ENCODE data around the gene GULP1.

GULP1 gene

DNA sequence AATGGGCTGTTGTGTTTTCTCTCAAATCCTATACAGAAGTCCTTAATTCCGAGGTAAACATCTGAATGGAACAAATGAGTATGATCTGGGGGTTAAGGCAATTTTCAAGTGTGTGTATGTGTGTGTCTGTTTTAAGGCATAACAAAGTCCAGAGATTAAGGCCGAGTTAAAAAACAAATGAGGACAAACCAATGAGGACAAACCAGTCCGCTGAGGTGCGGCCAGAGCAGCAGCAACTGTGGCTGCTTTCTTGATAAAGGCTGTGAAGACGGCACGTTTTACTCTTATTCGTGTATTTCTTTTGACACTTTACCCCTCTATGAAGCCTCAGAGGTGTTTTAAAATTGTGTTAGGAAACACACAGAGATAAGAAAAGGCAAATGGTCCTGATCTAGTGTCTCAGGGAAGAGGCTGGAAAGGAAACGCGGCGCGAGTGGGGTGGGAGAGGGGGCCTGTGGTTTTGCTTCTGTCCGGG lies 495 bp upstream of the GULP1 start:
- H3K4me1 ChIP-seq (ENCODE audit: control extremely low read depth in 1 of 4, control insufficient read depth in 4 of 4, insufficient read depth in 4 of 4, low read length in 3 of 4), result peaks cover 0 to 22% (median 18%) of the 10 kb centered on the region in 4 experiments
- 0% methylated on average over 8 of the region's 12 CpGs for WGBS (ENCODE audit: insufficient coverage)
- DNase-seq, result no peak
- POLR2A ChIA-PET, result no interaction called here
- H3K27me3 ChIP-seq (replicated peaks in 2 of 5; ENCODE audit: control insufficient read depth in 4 of 5, insufficient read depth in 5 of 5, low read length in 4 of 5), result peaks cover 7 to 43% (median 21%) of the 10 kb centered on the region in 5 experiments
- H3K36me3 ChIP-seq (ENCODE audit: control insufficient read depth in 4 of 4, insufficient read depth in 4 of 4, low read length in 3 of 4), result no peaks in the 10 kb centered on the region
- peak overlapping the region in 1 of 2 experiments; percentile 36 for H3K27ac ChIP-seq (ENCODE audit: insufficient read depth in 1 of 2, low read depth in 1 of 2, low read length in 2 of 2, poor library complexity in 1 of 2, severe bottlenecking in 2 of 2)
- H3K9me3 ChIP-seq (ENCODE audit: control extremely low read depth in 1 of 5, control insufficient read depth in 4 of 5, insufficient read depth in 2 of 5, low read depth in 1 of 5, low read length in 4 of 5), result peaks cover 0 to 2% (median 0%) of the 10 kb centered on the region in 5 experiments
- peak overlapping the region; percentile 21 to 78 (median 67) for H3K4me3 ChIP-seq (ENCODE audit: control insufficient read depth in 1 of 7, extremely low read depth in 1 of 7, insufficient read depth in 4 of 7, low read depth in 2 of 7, low read length in 6 of 7)
- CTCF ChIA-PET, result interaction anchor here (1.1 to 1.2 kb wide), 2 partner anchors 18 to 54 kb away, joined by 3 to 4 read pairs; no protein-coding TSS in a partner anchor

DNA sequence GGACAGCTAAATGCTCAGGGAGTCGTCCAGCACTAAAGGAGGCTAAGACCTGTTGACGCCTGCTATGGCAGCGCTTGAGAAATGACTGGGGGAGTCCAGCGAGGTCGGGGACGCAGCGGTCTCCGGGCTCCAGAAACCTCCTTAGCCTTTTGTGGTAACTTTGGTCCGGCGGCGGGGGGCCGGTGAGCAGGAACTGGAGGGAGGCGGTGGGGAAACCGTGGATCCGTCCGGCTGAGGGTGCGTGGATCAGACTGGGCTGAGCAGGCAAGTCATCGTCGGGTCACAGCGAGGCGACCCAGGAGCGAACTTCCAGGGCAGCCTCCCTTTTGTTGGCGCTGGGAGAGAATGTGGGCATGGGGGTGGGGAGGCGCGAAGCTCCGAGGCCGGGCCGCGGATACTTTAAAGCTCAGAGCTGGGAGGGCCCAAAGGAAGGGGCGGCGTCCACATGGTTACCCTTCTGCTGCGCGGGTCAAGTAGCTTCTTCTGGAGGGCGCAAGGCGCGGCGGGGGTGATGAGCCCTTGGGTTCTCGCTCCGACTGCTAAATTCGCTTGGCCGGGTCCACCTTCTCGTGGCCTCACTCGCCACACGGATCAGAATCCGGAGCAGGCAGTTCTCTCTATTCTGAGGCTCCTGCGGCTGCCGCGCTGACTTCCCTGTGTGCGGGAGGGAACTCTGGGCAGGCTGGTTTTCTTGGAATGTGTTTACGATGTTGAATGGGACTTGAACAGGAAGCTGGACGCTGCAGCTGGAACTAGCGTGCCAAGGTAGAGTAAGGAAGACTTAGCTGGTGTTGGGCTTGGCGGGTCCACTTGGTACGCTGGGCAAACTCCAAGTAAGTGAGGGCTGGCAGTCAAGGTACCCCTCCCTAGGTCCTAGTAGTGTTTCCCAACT lies 920 bp downstream of the GULP1 start:
- Histone ChIP-seq H3K9me3 (ENCODE audit: control extremely low read depth in 1 of 5, control insufficient read depth in 4 of 5, insufficient read depth in 2 of 5, low read depth in 1 of 5, low read length in 4 of 5) (no peaks in the 10 kb centered on the region), H3K4me3 (ENCODE audit: control insufficient read depth in 1 of 7, extremely low read depth in 1 of 7, insufficient read depth in 4 of 7, low read depth in 2 of 7, low read length in 6 of 7) (peak overlapping the region in 6 of 7 experiments; percentile 62 to 78 (median 70)), H3K27me3 (replicated peaks in 2 of 5; ENCODE audit: control insufficient read depth in 4 of 5, insufficient read depth in 5 of 5, low read length in 4 of 5) (peaks cover 7 to 43% (median 21%) of the 10 kb centered on the region in 5 experiments), H3K36me3 (ENCODE audit: control insufficient read depth in 4 of 4, insufficient read depth in 4 of 4, low read length in 3 of 4) (no peaks in the 10 kb centered on the region), H3K4me1 (ENCODE audit: control extremely low read depth in 1 of 4, control insufficient read depth in 4 of 4, insufficient read depth in 4 of 4, low read length in 3 of 4) (peaks cover 0 to 22% (median 18%) of the 10 kb centered on the region in 4 experiments), H3K27ac (ENCODE audit: insufficient read depth in 1 of 2, low read depth in 1 of 2, low read length in 2 of 2, poor library complexity in 1 of 2, severe bottlenecking in 2 of 2) (no peak overlapping the region)
- POLR2A ChIA-PET, result no interaction called here
- DNase-seq, result peak; percentile 9 to 36 (median 19)
- CTCF ChIA-PET, result interaction anchor here (0.7 to 1.1 kb wide), 2 partner anchors 9 to 52 kb away, joined by 3 to 4 read pairs; no protein-coding TSS in a partner anchor
- 3% methylated on average over 41 of the region's 54 CpGs for WGBS (ENCODE audit: insufficient coverage)

DNA sequence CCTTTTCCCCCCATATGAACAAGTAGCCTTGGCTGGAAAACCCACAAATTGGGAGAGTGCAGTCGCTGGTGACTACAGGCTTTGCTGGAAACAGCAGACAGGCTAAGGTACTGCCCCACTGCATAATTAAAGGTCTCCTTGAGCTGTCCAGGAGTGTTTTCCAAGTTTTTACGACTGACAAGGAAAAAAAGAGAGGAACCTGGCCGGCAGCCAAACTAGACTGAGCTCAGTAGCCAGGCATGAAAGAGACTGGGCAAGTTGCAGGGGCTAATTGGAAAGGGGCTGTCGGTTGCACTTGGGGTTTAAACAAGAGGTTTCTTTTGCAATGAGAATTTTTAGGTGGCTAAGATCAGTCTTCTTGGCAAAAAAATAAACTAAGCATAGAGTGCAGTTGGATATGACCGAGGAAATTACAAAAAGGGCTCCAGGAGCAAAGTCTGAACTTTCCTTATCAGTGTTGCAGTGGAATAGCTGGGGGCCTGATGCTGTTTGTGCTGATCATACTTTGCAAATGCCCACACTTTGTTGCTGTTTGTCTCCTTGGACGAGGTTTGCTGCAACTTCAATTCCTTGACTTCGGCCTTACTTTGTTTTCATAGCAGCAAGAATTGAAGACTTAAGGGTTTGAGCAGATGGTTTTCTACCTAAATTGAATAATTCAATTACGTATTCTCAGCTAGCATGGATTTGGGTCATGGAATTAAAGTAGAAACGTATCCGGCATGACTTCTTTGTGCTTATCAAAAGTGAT lies 2.1 kb downstream of the GULP1 start:
- CTCF ChIA-PET, result interaction anchor here (0.7 kb wide), 1 partner anchor 8 kb away, joined by 3 read pairs; no protein-coding TSS in a partner anchor
- 81% methylated on average over 9 of the region's 10 CpGs for WGBS (ENCODE audit: insufficient coverage)
- DNase-seq, result peak in 1 of 3 donors; percentile 0

DNA sequence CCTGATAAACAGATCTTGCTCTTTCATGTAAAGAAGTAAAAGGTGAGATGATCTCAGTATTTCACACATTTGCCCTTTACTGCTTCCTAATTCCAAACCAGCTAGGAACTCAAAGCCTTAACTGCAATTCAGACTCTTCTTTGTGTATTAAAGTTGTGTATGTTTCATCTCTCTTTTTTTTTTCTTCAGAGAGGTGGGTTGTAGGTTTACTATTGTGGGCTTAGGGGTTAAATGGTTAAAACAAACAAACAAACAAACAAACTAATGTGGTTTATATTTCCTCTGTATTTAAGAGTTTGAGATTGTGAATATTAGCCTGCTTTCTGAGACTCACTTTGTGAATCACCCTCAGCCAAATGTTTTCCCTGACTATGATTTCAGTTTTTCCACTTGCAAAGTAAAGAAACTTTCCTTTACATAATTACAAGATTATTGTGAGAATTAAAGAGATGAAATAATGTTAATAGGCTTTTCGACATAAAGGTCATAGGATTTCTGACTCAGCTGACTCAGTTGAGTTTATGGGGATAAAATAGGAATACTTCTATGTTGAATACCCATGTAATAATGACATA lies 2.8 kb downstream of the GULP1 start:
- no peaks in the 10 kb centered on the region for H3K36me3 ChIP-seq (ENCODE audit: control insufficient read depth in 4 of 4, insufficient read depth in 4 of 4, low read length in 3 of 4)
- ChIA-PET CTCF (no interaction called here), POLR2A (interaction anchor here (0.6 kb wide), 1 partner anchor 116 kb away, joined by 4 read pairs; no protein-coding TSS in a partner anchor)
- peaks cover 7 to 42% (median 21%) of the 10 kb centered on the region in 5 experiments for H3K27me3 ChIP-seq (replicated peaks in 2 of 5; ENCODE audit: control insufficient read depth in 4 of 5, insufficient read depth in 5 of 5, low read length in 4 of 5)
- H3K4me1 ChIP-seq (ENCODE audit: control extremely low read depth in 1 of 4, control insufficient read depth in 4 of 4, insufficient read depth in 4 of 4, low read length in 3 of 4), result peaks cover 0 to 22% (median 18%) of the 10 kb centered on the region in 4 experiments
- H3K4me3 ChIP-seq (ENCODE audit: control insufficient read depth in 1 of 7, extremely low read depth in 1 of 7, insufficient read depth in 4 of 7, low read depth in 2 of 7, low read length in 6 of 7), result no peak overlapping the region
- peak overlapping the region in 1 of 2 experiments; percentile 18 for H3K27ac ChIP-seq (ENCODE audit: insufficient read depth in 1 of 2, low read depth in 1 of 2, low read length in 2 of 2, poor library complexity in 1 of 2, severe bottlenecking in 2 of 2)
- DNase-seq, result no peak
- H3K9me3 ChIP-seq (ENCODE audit: control extremely low read depth in 1 of 5, control insufficient read depth in 4 of 5, insufficient read depth in 2 of 5, low read depth in 1 of 5, low read length in 4 of 5), result peaks cover 0 to 2% (median 0%) of the 10 kb centered on the region in 5 experiments
- WGBS (ENCODE audit: insufficient coverage), result no CpG with 5 or more reads among the region's 1 CpG

More for the DNA sequence above, 2.1 kb downstream of the GULP1 start:
- Histone ChIP-seq H3K27ac (ENCODE audit: insufficient read depth in 1 of 2, low read depth in 1 of 2, low read length in 2 of 2, poor library complexity in 1 of 2, severe bottlenecking in 2 of 2) (peak overlapping the region in 1 of 2 experiments; percentile 18), H3K36me3 (ENCODE audit: control insufficient read depth in 4 of 4, insufficient read depth in 4 of 4, low read length in 3 of 4) (no peaks in the 10 kb centered on the region), H3K4me1 (ENCODE audit: control extremely low read depth in 1 of 4, control insufficient read depth in 4 of 4, insufficient read depth in 4 of 4, low read length in 3 of 4) (peaks cover 0 to 22% (median 18%) of the 10 kb centered on the region in 4 experiments), H3K4me3 (ENCODE audit: control insufficient read depth in 1 of 7, extremely low read depth in 1 of 7, insufficient read depth in 4 of 7, low read depth in 2 of 7, low read length in 6 of 7) (no peak overlapping the region), H3K27me3 (replicated peaks in 2 of 5; ENCODE audit: control insufficient read depth in 4 of 5, insufficient read depth in 5 of 5, low read length in 4 of 5) (peaks cover 7 to 43% (median 21%) of the 10 kb centered on the region in 5 experiments), H3K9me3 (ENCODE audit: control extremely low read depth in 1 of 5, control insufficient read depth in 4 of 5, insufficient read depth in 2 of 5, low read depth in 1 of 5, low read length in 4 of 5) (peaks cover 0 to 1% (median 0%) of the 10 kb centered on the region in 5 experiments)
- POLR2A ChIA-PET, result no interaction called here

DNA sequence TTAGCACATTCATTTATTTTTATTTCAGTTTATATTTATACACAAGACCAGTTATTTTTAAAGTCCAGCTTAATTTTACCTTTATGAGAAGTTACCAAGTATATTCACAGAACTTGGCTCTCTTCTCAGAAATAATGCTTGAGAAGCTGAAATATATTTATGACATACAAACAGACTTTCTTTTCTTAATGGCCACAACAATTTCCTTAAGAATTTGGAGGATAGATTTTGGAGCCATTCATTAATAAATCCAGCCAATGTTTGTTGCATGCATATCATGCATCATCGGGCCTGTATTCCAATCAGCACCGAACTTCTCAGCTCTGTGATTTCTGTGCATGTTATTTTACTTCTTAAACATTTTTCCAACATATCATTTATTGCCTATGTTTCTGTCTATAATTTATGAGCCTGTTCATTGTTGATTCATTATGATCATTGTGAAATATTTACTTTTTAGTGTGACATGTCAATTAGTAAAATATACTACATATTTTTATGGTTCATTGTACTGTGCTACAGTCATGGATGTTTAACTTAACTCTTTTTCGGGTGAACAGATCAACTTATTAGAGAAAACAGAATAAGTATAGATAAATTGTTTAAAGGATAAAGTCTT lies 3.5 kb downstream of the GULP1 start:
- CTCF ChIA-PET, result no interaction called here
- H3K4me3 ChIP-seq (ENCODE audit: control insufficient read depth in 1 of 7, extremely low read depth in 1 of 7, insufficient read depth in 4 of 7, low read depth in 2 of 7, low read length in 6 of 7), result no peak overlapping the region

GRCh38 chr2:188297978-188298377 lies 6.3 kb downstream of the GULP1 start:
- ChIA-PET CTCF (no interaction called here), POLR2A (no interaction called here)
- peaks cover 4 to 13% (median 9%) of the 10 kb centered on the region in 5 experiments for H3K27me3 ChIP-seq (replicated peaks in 2 of 5; ENCODE audit: control insufficient read depth in 4 of 5, insufficient read depth in 5 of 5, low read length in 4 of 5)
- no peak overlapping the region for H3K27ac ChIP-seq (ENCODE audit: insufficient read depth in 1 of 2, low read depth in 1 of 2, low read length in 2 of 2, poor library complexity in 1 of 2, severe bottlenecking in 2 of 2)
- no peaks in the 10 kb centered on the region for H3K36me3 ChIP-seq (ENCODE audit: control insufficient read depth in 4 of 4, insufficient read depth in 4 of 4, low read length in 3 of 4)
- H3K4me3 ChIP-seq (ENCODE audit: control insufficient read depth in 1 of 7, extremely low read depth in 1 of 7, insufficient read depth in 4 of 7, low read depth in 2 of 7, low read length in 6 of 7), result no peak overlapping the region
- no peak for DNase-seq
- peaks cover 0 to 1% (median under 1%) of the 10 kb centered on the region in 4 experiments for H3K4me1 ChIP-seq (ENCODE audit: control extremely low read depth in 1 of 4, control insufficient read depth in 4 of 4, insufficient read depth in 4 of 4, low read length in 3 of 4)
- peaks cover 0 to 2% (median 0%) of the 10 kb centered on the region in 5 experiments for H3K9me3 ChIP-seq (ENCODE audit: control extremely low read depth in 1 of 5, control insufficient read depth in 4 of 5, insufficient read depth in 2 of 5, low read depth in 1 of 5, low read length in 4 of 5)

More for the DNA sequence above, 3.5 kb downstream of the GULP1 start:
- Histone ChIP-seq H3K4me1 (ENCODE audit: control extremely low read depth in 1 of 4, control insufficient read depth in 4 of 4, insufficient read depth in 4 of 4, low read length in 3 of 4) (peaks cover 0 to 22% (median 18%) of the 10 kb centered on the region in 4 experiments), H3K36me3 (ENCODE audit: control insufficient read depth in 4 of 4, insufficient read depth in 4 of 4, low read length in 3 of 4) (no peaks in the 10 kb centered on the region), H3K27ac (ENCODE audit: insufficient read depth in 1 of 2, low read depth in 1 of 2, low read length in 2 of 2, poor library complexity in 1 of 2, severe bottlenecking in 2 of 2) (no peak overlapping the region), H3K27me3 (replicated peaks in 2 of 5; ENCODE audit: control insufficient read depth in 4 of 5, insufficient read depth in 5 of 5, low read length in 4 of 5) (peaks cover 7 to 38% (median 21%) of the 10 kb centered on the region in 5 experiments), H3K9me3 (ENCODE audit: control extremely low read depth in 1 of 5, control insufficient read depth in 4 of 5, insufficient read depth in 2 of 5, low read depth in 1 of 5, low read length in 4 of 5) (peaks cover 0 to 2% (median 0%) of the 10 kb centered on the region in 5 experiments)
- POLR2A ChIA-PET, result no interaction called here
- DNase-seq, result no peak
- no CpG with 5 or more reads among the region's 3 CpGs for WGBS (ENCODE audit: insufficient coverage)

Measured in common myeloid progenitor, CD34-positive (primary cell).